NCI-H2196 (cell line): ENCODE data around the gene PRSS37.
"Not testable (repeated sequence)": the region's sequence is repeated elsewhere in the genome, so short reads cannot be mapped to it uniquely, and the experiment has no call there.

Experiments used
- DNase-seq: peaks from one replicate; lab custom pipeline; 2025; ENCODE audit not compliant: unreplicated experiment; lab: John Stamatoyannopoulos, UW

Gene PRSS37

DNA sequence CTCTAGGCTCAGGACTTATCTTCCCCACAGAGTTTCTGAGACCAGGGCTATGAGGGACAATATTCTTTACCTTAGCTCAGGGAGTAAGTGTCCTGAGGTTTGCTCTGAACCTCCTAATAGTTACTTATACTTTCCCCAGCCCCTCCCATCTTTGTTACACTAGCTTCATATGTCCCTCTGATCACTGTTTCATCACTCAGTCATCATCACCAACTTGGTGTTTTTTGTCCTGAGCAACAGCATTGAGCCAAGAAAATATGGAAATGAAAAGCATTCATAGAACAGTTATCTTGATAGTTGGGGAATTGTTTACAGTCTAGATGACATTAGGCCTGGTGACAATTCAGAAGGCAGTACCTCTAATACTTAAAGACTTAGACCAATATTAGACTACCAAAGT lies at the start of gene PRSS37:
PRSS37 (minus strand) TSS at position 101 of the 400 bp plus-strand sequence. CDS start 436 bp downstream, outside the sequence.
- no peak for DNase-seq

DNA sequence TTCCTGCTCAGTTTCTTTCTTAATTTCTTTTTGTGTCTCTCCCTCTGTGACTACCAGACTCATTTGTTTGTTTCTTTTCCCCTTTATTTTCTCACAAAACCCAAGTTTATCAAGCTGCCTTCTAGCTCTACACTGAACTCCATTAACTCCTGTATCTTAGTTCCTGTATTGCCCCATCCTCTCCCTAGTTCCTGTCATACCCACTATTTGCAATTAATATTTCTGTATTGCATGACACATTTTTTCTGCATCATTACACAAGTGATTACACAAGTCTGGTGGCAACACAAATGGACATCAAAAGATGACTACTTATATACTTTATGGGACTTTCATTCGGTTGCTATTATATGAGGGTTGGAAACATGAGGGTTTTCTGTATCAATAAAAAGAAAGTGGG lies 48.0 kb upstream of the PRSS37 start:
- no peak for DNase-seq

DNA sequence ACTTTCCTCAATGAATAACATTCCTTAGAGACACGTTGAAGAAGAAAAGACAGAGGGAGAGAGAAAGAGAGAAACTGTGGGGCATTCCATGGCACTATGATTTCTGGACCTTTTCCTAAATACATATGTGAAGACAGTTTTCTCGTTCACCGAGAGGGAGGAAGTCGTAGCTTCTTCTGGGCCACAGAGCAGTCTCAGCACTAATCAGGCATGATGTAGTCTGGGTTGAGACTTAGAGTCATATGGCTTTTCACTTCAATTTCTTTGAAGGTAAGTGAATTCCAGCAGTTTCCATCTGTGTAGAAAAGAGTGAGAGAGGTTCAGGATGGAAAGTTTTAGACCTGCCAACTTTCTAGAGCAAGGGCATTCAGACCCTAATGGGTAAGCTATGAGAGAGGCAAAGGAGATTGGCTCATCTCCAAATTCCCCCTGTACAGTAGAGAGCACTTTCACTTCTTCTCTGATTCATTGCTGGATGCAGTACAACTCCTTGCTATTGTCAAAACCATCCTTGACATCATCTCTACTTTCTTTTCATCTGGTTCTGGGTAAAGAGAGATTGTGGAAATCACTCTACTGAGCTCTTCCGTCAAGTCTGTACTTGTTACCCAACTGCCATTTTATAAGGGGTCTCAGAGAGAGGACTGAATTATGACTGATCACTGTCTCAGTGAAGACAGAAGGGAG lies 43.4 kb upstream of the PRSS37 start:
- no peak for DNase-seq

DNA sequence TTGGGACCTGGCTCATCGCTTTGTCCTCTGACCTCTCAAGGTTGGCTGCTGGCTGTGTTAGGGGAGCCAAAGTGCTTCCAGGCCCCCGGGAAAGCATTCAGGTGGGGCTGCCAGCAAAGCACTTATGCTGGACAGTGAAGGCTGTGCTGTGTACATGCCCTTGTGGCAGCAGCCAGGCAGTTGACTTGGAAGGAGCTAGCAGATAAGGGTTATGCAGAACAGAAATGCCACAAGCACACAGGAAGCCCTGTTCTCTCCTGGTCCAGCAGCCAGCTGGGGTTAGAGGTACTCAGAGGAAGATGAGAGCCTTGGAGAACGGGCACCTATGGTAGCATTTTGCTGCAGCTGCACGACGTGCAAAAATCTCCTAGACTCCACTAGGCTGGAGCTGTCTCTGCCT lies 39.7 kb upstream of the PRSS37 start:
- DNase-seq = no peak

- DNase-seq = no peak
These were observed 36.1 kb upstream of the PRSS37 start for GRCh38 chr7:141877365-141877764.

DNA sequence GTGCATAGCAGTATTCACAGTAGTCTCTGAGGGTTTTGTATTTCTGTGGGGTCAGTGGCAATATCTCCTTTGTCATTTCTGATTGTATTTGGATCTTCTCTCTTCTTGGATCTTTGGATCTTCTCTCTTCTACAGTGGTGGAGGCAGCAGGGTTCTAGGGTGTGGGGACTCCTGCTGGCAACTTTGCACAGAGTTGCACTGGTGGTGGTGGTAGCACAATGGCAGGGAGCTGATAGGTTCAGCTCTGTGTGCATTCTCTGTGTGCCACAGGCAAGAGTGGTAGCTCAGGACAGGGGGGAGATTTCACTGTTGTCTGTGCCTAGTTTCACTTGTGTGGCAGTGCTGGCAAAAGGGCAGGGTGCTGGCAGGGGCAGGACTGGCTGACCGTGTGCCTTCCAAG lies 35.1 kb upstream of the PRSS37 start:
- DNase-seq = no peak

- DNase-seq = no peak
These were observed 34.2 kb upstream of the PRSS37 start for GRCh38 chr7:141875453-141875852.

DNA sequence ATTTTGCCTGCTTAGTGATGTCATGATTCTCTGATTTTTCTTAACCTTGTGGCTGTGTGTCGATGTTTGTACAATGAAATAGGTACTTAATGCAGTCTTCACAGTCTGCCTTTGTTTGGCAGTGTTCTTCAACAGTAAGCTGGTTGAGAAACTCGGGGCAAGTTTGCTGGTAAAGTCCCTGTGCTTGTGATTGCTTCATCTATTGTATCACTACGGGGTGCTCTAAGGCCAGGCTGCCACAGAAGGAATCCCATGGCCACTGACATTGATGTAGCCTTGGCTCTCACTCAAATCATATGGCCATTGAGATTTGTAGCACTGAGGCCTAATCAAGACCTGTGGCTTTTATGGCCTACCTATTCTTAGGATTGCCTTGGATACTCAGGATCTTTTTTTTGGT lies 33.5 kb upstream of the PRSS37 start:
- DNase-seq = no peak

- no peak for DNase-seq
These were observed 31.6 kb upstream of the PRSS37 start for GRCh38 chr7:141872931-141873330.

DNA sequence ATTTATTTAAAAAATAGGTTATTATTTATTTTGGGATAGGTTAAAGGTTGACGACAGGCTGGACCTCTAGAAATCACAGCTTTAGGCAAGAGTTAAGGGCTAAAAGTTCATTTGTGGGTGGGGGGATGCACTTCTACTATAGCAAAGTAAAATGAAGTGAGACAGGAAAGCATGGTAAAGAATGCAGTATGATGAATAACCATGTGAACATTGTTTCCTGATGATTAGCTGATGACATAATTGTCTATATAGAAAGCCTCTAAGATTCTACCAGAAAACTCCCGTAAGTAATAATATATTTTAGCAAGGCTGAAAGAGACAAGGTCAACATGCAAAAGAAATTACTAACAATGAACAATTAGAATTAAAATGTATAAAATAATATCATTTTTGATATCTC lies 25.7 kb upstream of the PRSS37 start:
- no peak for DNase-seq

GRCh38 chr7:141864765-141865447 lies 23.6 kb upstream of the PRSS37 start:
- DNase-seq = no peak

GRCh38 chr7:141860207-141860606 lies 18.9 kb upstream of the PRSS37 start:
- DNase-seq = no peak

- no peak for DNase-seq
These were observed 6.7 kb upstream of the PRSS37 start for GRCh38 chr7:141847996-141848395.

GRCh38 chr7:141844256-141844655 lies 3.0 kb upstream of the PRSS37 start:
- peak; percentile 20 for DNase-seq

GRCh38 chr7:141842904-141843303 lies 1.6 kb upstream of the PRSS37 start:
- no peak for DNase-seq

DNA sequence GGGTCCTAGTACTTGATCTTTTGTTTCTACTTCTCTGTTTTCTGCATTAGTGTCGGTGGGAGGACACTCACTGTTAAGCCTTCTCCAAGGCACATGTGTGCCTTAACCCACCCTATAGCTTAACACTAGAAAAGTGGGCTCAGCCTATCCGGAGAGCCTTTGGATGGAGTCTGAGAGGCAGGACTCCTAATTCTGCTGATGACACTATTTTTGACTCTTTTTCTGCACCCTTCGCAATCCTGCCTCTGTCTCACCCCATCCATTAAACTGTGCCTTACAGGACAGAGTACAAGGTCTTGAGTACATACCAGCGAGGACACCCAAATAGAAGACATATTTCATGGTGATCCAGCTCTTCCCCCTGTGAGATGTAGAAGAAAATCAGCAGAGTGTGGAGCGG lies 577 bp downstream of the PRSS37 start:
- no peak for DNase-seq

DNA sequence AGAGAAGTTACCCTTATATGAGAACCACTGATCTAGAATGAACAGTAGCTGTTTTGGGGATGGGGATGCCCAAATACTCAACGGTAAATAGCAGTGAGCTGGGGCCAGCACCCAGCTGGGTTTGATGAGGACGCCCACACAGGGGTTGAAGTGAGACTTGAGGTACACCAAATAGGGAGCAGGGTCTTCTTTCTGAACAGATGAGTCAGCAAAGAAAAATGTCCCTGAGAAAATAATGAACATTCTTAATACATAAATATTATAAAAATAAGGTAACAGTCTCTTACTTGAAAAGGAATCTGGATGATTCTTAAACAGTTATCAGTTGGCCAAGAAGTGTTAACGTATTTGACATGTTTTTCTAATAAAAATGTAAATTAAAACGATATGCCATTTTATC lies 2.0 kb downstream of the PRSS37 start:
- DNase-seq = no peak

DNA sequence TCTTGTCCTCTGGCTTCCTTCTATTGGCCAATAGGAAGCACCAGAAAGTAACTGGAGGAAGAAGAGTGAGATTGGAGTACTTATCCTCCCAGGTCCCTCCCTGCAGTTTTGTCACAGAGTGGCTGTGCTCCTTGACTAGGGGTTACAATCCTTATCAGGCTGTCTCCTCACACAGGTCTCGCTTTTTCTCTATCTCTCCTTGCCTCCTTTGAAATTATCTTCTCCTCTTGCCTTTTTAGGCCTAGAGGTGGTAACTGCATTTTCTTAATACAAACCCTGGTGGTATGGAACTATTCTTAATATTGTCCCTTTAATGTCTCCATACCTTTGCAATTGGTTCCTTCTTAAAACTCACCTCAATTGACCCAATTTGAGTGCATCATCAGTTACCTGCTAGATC lies 2.7 kb downstream of the PRSS37 start:
- no peak for DNase-seq

DNA sequence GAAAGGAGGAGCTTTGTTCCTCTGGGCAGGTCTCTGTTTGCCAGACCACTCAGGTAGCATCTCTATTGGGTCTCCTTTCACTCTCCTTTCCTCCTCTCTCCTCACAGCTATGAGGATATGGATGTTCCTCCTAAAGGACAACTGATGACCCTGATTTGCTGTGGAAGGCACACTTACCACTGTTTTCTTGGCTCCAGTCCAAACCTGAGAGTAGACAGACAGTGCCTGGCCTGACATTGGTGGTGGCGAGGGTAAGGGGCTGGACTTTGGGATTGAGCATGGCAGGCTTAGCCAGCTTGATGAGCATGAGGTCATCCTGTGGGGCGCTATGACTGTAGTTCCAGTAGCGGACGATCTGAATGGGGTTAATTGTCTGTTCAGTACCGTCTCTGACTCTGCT lies 3.6 kb downstream of the PRSS37 start:
- no peak for DNase-seq

DNA sequence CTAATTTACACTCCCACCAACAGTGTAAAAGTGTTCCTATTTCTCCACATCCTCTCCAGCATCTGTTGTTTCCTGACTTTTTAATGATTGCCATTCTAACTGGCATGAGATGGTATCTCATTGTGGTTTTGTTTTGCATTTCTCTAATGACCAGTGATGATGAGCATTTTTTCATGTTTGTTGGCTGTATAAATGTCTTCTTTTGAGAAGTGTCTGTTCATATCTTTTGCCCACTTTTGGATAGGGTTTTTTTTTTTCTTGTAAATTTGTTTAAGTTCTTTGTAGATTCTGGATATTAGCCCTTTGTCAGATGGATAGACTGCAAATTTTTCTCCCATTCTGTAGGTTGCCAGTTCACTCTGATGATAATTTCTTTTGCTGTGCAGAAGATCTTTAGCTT lies 18.9 kb downstream of the PRSS37 start:
- DNase-seq = not testable (repeated sequence)

GRCh38 chr7:141820067-141820466 lies 21.2 kb downstream of the PRSS37 start:
- DNase-seq = no peak

DNA sequence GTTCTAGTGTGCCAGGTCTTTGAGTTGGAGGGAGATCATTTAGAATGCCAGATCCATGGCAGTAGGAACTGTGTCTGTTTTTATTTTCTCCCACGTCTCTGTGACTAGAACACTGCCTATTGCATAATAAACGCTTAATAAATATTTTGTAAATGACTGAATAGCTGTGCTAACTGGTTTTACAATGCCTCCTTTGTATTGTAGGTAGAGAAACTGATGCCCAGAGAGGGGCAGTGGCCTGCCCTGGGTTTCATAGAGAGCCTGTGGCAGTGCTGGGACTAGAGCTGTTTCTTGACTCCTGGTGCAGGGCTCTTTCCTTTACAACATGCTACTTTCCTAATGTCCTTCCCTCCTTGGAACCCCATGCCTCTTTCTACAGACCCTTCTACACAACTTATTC lies 48.8 kb downstream of the PRSS37 start:
- DNase-seq = no peak

- no peak for DNase-seq
These were observed 51.4 kb downstream of the PRSS37 start, which contains the start of gene TAS2R5 for GRCh38 chr7:141789917-141790316. Gene TAS2R5, plus strand, starts transcription at chr7:141790217. Its CDS starts 145 bp downstream, at chr7:141790362.
